Right forelimb (tissue), 1 donor: Measurements from ENCODE around the gene GAREM2.

ENCODE experiments used
- DNase-seq: peaks from one replicate; pipeline ENCODE4 v3.0.0-alpha.2; 2018

GAREM2 gene

DNA sequence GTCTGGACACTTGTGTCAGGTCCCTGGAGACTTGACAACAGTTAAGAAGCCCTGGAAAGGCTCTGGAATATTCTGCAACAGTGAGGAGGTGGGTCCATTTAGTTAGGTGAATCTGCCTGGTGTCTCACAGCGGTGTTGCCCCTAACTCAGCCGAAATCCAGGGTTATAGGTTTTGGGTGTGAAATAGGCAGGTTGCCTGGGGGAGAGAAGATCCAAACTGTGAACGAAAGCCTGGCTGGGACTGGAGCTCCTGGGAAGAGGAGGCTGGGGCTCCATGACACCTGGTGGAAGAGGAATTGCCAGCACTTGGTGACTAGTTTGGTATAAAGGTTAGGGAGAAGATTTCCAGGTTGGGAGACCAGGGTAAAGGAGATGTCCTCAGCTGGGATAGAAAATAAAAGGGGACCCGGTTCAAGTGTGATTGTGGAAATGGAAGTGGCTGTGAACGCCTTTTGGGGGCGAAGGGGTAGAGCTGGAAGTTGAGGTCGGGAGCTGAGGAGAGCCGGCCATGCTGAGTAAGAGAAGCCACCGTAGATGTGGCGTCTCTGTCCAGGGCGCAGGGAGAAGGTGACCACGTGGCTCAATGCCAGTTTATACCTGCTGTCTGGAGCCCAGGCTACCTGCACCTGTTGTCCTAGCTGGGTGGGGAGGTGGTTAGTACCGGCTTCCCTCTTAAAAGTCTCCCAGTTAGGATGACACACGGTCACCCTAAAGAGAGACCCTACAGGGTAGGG lies 3.0 kb upstream of the GAREM2 start:
- DNase-seq: no peak

- no peak for DNase-seq
Measured at GRCh38 chr2:26170795-26171194, 2.1 kb upstream of the GAREM2 start.

DNA sequence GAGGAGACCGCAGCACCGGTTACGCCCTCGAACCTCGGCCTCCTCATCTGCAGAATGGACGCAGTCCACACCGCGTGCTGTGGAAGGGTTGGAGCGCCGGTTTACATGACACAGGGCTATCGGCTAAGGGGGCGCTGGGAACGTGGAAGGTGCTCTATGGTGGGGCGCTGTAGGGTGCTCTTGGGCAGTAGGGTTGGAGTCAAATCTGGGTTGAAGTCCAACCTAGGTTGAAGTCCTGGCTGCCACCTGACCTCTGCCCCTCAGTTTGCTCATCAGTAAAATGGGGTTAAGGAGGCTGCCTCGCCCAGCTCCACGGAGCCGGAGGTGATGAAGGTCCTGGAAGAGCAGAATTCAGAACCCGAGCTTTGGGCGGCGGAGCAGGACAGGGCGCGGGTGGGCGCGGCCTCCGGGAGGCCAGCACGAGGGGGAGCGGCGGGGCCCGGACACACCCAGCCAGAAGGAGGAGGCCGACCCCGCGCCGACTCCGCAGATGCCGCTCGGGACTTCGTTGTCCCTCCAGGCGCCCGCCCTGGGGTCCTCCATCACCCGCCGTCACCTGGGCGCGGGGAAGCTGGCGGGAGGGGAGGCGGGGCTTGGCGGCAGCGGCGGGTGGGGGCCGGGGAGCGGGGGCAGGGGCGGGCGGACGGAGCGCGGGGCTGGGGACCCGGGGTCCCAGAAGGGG lies 558 bp upstream of the GAREM2 start:
- no peak for DNase-seq

DNA sequence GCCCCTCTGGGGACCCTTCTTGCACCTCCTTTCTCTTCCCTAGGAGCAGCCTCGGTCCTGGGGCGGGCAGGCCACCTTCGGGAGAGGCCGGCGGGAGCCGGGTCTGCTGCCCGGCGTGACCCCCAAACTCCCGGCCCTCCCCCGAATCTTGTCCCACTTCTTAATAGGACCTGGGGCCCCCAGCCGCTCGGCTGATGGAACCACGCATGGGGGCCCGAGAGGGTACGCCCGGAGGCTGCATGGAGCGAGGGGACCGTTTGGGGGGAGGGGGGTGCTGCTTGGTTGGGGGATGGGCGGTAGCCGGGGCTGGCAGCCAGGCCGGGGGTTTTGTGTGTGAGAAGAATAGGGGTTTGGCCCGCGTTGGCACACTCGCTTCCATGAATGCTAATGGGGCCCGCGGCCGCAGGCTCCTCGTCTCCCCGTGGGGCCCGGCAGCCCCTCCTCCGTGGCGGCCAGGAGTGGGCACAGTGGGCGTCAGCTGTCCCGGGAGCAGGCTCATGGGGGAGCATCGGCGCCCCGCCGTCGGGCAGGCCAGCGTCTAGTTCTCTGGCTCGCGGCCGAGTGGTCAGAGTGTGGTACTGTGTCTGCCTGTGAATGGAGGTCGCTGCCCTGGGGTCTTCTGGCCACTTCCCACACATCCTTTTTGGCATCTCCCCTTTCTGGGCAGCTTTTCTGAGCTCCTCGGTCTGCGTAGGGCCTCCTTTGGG lies 1.0 kb downstream of the GAREM2 start:
- DNase-seq: no peak

GRCh38 chr2:26174691-26175465 lies 2.0 kb downstream of the GAREM2 start:
- no peak for DNase-seq

DNA sequence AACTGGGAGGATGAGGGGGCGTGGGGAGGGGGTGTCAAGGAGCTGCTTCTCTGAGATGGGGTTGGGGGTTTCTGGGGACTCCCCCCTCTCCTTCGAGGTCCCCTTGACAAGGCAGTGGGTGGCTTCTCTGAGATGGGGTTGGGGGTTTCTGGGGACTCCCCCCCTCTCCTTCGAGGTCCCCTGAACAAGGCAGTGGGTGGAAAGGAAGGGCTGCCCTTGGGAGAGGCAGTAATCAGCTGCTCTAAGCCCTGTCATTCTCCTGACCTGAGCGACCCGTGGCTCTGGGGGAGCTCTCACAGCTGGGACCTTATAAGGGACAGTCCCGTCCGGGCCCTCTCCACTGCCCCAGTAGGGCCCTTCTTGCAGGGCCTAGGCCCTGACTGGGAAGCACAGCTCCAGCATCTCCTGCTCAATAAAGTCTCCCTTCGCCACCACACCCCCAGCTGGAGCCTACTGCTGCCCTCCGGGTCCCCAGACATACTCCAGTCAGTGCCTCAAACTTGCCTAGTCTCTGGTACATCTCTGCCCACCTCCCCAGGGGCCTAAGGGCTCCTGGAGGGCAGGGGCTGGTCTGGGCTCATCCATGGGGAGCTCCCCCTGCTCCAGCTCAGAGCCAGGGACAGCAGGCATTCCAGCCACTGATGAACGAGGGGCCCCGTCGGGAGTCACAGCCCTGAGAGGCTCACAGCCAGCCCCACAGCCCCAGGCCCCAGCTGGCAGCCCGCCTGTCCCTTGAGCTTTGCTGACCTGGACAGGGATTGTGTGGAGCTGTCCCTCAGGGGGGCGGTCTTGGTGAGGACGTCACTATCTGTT lies 2.8 kb downstream of the GAREM2 start:
- DNase-seq: no peak

DNA sequence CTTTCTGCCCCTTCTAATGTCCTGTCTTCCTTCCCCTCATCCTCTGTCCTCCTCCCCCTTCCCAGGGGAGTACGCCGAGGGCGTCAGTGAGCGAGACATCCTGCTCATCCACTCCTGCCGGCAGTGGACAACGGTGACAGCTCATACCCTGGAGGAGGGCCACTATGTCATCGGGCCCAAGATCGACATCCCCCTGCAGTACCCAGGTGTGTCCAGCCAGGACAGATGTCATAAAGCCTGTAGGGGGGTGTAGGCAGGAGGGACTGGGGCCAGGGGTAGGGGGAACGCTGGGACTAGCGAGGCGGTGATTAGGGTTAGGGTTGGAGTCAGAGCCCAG lies 3.4 kb downstream of the GAREM2 start:
- no peak for DNase-seq

DNA sequence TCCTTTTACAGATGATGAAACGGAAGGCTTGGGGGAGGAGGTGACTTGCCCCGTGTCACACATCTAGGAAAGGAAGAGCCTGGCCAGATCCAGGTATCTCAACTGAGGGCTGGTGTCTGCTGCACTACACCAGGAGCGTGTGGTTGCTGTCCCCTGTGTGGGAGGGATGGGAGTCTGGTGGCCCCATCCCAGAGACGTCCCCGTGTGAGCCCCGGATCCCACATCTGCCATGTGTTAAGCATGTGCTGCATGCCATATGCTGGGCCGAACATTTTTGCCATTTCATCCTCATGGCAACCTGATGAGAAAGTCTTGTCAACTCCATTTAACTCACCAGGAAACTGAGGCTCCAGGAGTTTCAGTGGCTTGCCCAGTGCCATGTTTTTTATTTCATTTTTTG lies 4.2 kb downstream of the GAREM2 start:
- DNase-seq: no peak

GRCh38 chr2:26178246-26178645 lies 5.4 kb downstream of the GAREM2 start:
- no peak for DNase-seq

GRCh38 chr2:26178746-26179436 lies 6.0 kb downstream of the GAREM2 start:
- peak; percentile 63 for DNase-seq

GRCh38 chr2:26179446-26179913 lies 6.6 kb downstream of the GAREM2 start:
- no peak for DNase-seq

GRCh38 chr2:26182441-26182840 lies 9.6 kb downstream of the GAREM2 start:
- DNase-seq: no peak

DNA sequence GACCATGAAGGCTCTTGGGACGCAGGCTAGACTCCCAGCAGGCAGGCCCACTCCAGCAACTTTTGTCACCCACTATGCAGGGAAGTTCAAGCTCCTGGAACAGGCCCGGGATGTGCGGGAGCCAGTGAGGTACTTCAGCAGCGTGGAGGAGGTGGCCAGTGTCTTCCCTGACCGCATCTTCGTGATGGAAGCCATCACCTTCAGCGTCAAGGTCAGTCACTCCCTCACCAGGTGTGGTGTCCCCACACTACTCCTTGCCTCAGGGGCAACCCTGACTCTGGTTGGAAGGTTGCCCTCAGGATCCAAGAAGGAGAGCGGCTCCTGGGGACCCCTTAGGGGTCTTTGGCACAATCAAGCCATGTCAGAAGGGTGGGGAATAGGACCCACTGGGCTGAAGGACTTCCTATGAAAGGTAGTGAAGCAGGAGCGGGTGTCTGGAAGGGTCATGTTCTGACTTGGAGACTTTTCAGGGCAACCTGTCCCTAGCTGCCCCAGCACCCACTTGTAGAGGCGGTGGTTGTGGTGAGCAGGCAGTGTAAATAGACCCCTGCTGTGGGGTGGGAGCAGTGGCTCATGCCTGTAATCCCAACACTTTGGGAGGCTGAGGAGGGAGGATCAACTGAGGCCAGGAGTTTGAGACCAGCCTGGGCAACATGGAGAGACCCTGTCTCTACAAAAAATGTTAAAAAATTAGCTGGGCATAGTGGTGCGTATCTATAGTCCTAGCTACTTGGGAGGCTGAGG lies 10.2 kb downstream of the GAREM2 start:
- no peak for DNase-seq

GRCh38 chr2:26184121-26184520 lies 11.2 kb downstream of the GAREM2 start:
- DNase-seq: no peak

DNA sequence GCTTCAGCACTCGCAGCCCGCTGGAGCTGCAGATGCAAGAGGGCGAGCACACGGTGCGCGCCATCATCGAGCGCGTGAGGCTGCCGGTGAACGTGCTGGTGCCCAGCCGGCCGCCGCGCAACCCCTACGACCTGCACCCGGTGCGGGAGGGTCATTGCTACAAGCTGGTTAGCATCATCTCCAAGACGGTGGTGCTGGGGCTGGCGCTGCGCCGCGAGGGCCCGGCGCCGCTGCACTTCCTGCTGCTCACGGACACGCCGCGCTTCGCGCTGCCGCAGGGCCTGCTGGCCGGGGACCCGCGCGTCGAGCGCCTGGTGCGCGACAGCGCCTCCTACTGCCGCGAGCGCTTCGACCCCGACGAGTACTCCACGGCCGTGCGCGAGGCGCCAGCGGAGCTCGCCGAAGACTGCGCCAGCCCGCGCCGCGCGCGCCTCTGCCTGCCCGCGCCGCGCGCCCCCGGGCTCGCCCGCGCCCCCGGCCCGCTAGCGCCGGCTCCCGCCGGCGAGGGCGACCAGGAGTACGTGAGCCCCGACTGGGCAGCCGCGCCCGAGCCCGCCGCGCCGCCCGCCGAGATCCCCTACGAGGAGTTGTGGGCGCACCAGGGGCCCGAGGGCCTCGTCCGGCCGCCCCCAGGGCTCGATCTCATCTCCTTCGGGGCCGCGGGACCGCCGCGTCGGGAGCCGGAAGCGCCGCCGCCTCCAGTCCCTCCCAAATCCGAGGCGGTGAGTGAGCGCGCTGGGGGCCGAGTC lies 11.8 kb downstream of the GAREM2 start:
- DNase-seq: peak; percentile 91

DNA sequence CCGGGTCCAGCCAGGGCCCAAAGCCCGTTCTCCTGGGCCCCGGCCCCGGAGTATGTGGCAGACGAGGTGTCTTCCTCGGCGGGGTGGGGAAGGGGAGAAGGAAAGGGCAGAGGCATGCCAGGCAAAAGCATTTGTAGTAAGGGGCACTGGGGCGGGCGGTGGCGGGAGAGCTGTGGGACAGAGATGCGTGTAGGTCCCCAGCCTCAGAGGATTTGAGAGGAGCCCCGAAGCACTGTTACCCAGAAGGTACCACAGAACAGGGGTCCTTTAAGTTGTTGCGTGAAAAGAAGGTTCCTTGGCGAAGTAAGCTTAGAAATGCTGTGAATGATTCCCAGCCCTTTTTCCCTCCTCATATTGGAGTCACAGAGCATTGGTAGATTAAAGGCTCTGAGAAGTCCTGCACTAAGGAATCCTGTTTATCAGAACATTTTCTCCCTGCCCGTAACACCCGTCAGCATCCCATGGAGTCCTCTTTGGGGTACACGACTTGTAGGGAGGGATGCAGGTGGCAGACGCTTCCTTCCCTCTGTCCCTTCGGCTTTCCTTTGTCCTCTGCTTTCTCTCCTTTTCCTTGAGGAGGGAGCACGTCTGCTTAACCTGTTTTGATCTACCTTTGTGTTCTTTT lies 12.5 kb downstream of the GAREM2 start:
- DNase-seq: no peak

DNA sequence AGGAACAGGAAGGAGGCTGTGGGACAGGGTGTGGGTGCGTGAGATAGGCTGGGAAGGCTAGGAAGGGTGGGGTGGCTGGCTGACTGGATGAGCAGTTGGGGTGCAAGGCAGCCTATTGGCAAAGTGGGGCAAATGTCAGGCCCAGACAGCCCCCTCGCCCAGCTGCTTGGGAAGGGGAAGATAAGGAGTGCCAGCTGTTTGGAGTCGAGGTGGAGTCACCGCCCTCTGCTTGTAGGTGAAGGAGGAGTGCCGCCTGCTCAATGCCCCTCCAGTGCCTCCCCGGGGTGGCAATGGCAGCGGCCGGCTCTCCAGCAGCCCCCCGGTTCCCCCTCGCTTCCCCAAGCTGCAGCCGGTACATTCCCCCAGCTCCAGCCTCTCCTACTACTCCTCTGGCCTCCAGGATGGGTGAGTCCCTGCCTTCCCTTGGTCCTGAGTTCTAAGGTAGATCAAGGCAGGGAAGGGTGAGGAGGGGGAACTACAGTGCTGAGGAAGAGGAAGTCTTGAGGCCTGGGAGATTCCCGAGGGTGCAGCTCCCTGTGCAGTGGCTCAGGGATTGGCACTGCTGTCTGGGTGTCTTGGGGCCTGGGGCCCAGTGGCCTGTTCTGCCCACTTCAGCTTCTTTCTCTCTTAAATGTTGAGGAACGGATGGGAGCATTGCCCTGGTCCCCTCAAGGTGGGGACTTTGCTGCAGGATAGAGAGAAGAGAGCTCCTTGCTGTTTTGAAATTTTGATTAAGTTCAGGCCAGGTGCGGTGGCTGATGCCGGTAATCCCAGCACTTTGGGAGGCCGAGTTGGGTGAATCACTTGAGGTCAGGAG lies 13.3 kb downstream of the GAREM2 start:
- DNase-seq: no peak

GRCh38 chr2:26187114-26187513 lies 14.2 kb downstream of the GAREM2 start:
- DNase-seq: no peak
